ENCODE data around the gene ERC2.

Gene ERC2

GRCh38 chr3:56061279-56061626 lies 407.0 kb downstream of the ERC2 start:
- no peak overlapping the region for H3K4me2 ChIP-seq (ENCODE audit: low read length)
- TF ChIP-seq EZH2 (IDR thresholded peaks at IDR 0.05; ENCODE audit: borderline replicate concordance, low read length) = no peak
- TF ChIP-seq, protein P1, sequence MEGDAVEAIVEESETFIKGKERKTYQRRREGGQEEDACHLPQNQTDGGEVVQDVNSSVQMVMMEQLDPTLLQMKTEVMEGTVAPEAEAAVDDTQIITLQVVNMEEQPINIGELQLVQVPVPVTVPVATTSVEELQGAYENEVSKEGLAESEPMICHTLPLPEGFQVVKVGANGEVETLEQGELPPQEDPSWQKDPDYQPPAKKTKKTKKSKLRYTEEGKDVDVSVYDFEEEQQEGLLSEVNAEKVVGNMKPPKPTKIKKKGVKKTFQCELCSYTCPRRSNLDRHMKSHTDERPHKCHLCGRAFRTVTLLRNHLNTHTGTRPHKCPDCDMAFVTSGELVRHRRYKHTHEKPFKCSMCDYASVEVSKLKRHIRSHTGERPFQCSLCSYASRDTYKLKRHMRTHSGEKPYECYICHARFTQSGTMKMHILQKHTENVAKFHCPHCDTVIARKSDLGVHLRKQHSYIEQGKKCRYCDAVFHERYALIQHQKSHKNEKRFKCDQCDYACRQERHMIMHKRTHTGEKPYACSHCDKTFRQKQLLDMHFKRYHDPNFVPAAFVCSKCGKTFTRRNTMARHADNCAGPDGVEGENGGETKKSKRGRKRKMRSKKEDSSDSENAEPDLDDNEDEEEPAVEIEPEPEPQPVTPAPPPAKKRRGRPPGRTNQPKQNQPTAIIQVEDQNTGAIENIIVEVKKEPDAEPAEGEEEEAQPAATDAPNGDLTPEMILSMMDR (IDR thresholded peaks at IDR 0.05; ENCODE audit: low read length) = no peak
- no peak overlapping the region for H3K27ac ChIP-seq (ENCODE audit: low read depth, low read length, poor library complexity, severe bottlenecking)
- H3K36me3 ChIP-seq (ENCODE audit: insufficient read depth, low read length) = no peaks in the 10 kb centered on the region
- H3K9ac ChIP-seq (ENCODE audit: low read length) = no peak overlapping the region
- H3K9me2 ChIP-seq (ENCODE audit: low read depth, low read length) = no peaks in the 10 kb centered on the region
- no peaks in the 10 kb centered on the region for H4K20me1 ChIP-seq (ENCODE audit: insufficient read depth, low read length)
- H2AFZ ChIP-seq (ENCODE audit: low read length) = no peak overlapping the region
- no peaks in the 10 kb centered on the region for H3K4me1 ChIP-seq (ENCODE audit: insufficient read depth, low read length, severe bottlenecking)
- no peak overlapping the region for H3K4me3 ChIP-seq (ENCODE audit: low read depth, low read length, poor library complexity, severe bottlenecking)
- no peaks in the 10 kb centered on the region for H3F3A ChIP-seq (ENCODE audit: insufficient read depth, low read length)
- no peaks in the 10 kb centered on the region for H3K79me2 ChIP-seq (ENCODE audit: insufficient read depth, low read length)
- no peaks in the 10 kb centered on the region for H3K27me3 ChIP-seq (ENCODE audit: insufficient read depth, low read length)
- H3K9me3 ChIP-seq (ENCODE audit: low read length) = no peaks in the 10 kb centered on the region

DNA sequence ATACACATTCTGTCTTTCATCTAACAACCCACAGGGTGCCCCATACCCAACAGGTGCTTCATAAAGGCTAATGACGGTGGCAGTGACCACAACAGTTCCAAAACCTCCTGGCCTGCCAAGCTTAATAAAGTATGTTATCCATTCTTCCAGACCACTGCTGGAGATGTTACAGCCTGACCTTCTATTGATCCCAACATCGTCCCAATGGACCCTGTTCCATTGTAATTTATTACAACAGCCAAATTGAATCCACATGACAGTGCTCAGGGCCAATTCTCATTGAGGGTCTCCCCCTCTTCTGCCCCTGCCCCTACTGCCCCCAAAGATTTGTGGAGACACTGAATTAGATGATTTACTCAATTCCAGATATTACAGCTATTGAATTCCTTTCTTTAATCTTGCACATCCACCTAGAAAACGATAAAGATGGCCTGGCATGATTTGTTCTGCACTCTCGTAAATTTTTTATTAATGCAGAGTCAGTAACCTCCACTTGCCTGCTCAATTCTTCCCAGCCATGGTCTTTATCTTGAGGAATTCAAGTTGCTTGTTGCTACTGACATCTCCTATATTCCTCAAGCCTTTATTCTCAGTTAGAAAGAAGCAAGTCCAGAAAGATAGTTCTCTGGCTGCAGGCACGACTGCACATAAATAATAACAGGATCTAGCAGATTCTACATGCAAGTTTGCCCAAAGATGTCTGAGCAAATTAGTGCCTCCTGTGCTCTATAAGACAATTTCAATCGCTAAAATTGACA lies 407.6 kb downstream of the ERC2 start:
- no peaks in the 10 kb centered on the region for H3K27me3 ChIP-seq (ENCODE audit: insufficient read depth, low read length)
- H3K9ac ChIP-seq (ENCODE audit: low read length) = no peak overlapping the region
- H3K9me2 ChIP-seq (ENCODE audit: low read depth, low read length) = no peaks in the 10 kb centered on the region
- no peaks in the 10 kb centered on the region for H3K4me1 ChIP-seq (ENCODE audit: insufficient read depth, low read length, severe bottlenecking)
- H3K27ac ChIP-seq (ENCODE audit: low read depth, low read length, poor library complexity, severe bottlenecking) = no peak overlapping the region
- H3F3A ChIP-seq (ENCODE audit: insufficient read depth, low read length) = no peaks in the 10 kb centered on the region
- H2AFZ ChIP-seq (ENCODE audit: low read length) = no peak overlapping the region
- no peaks in the 10 kb centered on the region for H4K20me1 ChIP-seq (ENCODE audit: insufficient read depth, low read length)
- H3K36me3 ChIP-seq (ENCODE audit: insufficient read depth, low read length) = no peaks in the 10 kb centered on the region
- no peak overlapping the region for H3K4me2 ChIP-seq (ENCODE audit: low read length)
- no peaks in the 10 kb centered on the region for H3K79me2 ChIP-seq (ENCODE audit: insufficient read depth, low read length)
- H3K9me3 ChIP-seq (ENCODE audit: low read length) = no peaks in the 10 kb centered on the region
- no peak overlapping the region for H3K4me3 ChIP-seq (ENCODE audit: low read depth, low read length, poor library complexity, severe bottlenecking)
- no peak for TF ChIP-seq EZH2 (IDR thresholded peaks at IDR 0.05; ENCODE audit: borderline replicate concordance, low read length)
- TF ChIP-seq, protein P1 (IDR thresholded peaks at IDR 0.05; ENCODE audit: low read length) = no peak

GRCh38 chr3:56059731-56060130 lies 408.5 kb downstream of the ERC2 start:
- Histone ChIP-seq H4K20me1 (ENCODE audit: insufficient read depth, low read length) (no peaks in the 10 kb centered on the region), H3K79me2 (ENCODE audit: insufficient read depth, low read length) (no peaks in the 10 kb centered on the region), H3K36me3 (ENCODE audit: insufficient read depth, low read length) (no peaks in the 10 kb centered on the region), H3K4me2 (ENCODE audit: low read length) (no peak overlapping the region), H3K9me3 (ENCODE audit: low read length) (no peaks in the 10 kb centered on the region), H3K4me3 (ENCODE audit: low read depth, low read length, poor library complexity, severe bottlenecking) (no peak overlapping the region), H3K9ac (ENCODE audit: low read length) (no peak overlapping the region), H3K27me3 (ENCODE audit: insufficient read depth, low read length) (no peaks in the 10 kb centered on the region), H3K9me2 (ENCODE audit: low read depth, low read length) (no peaks in the 10 kb centered on the region), H3K27ac (ENCODE audit: low read depth, low read length, poor library complexity, severe bottlenecking) (no peak overlapping the region), H2AFZ (ENCODE audit: low read length) (no peak overlapping the region), H3F3A (ENCODE audit: insufficient read depth, low read length) (no peaks in the 10 kb centered on the region), H3K4me1 (ENCODE audit: insufficient read depth, low read length, severe bottlenecking) (no peaks in the 10 kb centered on the region)
- TF ChIP-seq EZH2 (IDR thresholded peaks at IDR 0.05; ENCODE audit: borderline replicate concordance, low read length) = no peak
- TF ChIP-seq, protein P1 (IDR thresholded peaks at IDR 0.05; ENCODE audit: low read length) = no peak
